Fibroblast of skin of right quadriceps (primary cell): ENCODE results near the gene LDLRAD4.
A peak's percentile ranks its signal among the peaks of the same experiment; 100 is the strongest.

Experiments used
- DNase-seq: peaks from one replicate; pipeline ENCODE4 v3.0.0-alpha.2; 2013

The LDLRAD4 gene

GRCh38 chr18:13545514-13545913, 327.0 kb downstream of the LDLRAD4 start:
- DNase-seq: no peak

GRCh38 chr18:13545955-13546354, 327.4 kb downstream of the LDLRAD4 start:
- no peak for DNase-seq

- no peak for DNase-seq
Measured at GRCh38 chr18:13546638-13547037, 328.1 kb downstream of the LDLRAD4 start.

GRCh38 chr18:13547347-13547746, 328.8 kb downstream of the LDLRAD4 start:
- DNase-seq: no peak

GRCh38 chr18:13548106-13548819, 329.7 kb downstream of the LDLRAD4 start:
- no peak for DNase-seq

GRCh38 chr18:13548966-13549879, 330.7 kb downstream of the LDLRAD4 start:
- DNase-seq: no peak

GRCh38 chr18:13549880-13550232, 331.3 kb downstream of the LDLRAD4 start:
- DNase-seq: no peak

- no peak for DNase-seq
Measured at GRCh38 chr18:13550418-13551304, 332.1 kb downstream of the LDLRAD4 start.

GRCh38 chr18:13551305-13551603, 332.7 kb downstream of the LDLRAD4 start:
- no peak for DNase-seq

- no peak for DNase-seq
Measured at GRCh38 chr18:13551841-13552733, 333.5 kb downstream of the LDLRAD4 start.

- no peak for DNase-seq
Measured at GRCh38 chr18:13553449-13553848, 334.9 kb downstream of the LDLRAD4 start.

GRCh38 chr18:13555192-13555591, 336.6 kb downstream of the LDLRAD4 start:
- DNase-seq: no peak

- DNase-seq: no peak
Measured at GRCh38 chr18:13555865-13556264, 337.3 kb downstream of the LDLRAD4 start.

GRCh38 chr18:13556502-13556901, 337.9 kb downstream of the LDLRAD4 start:
- DNase-seq: no peak

GRCh38 chr18:13558124-13558523, 339.6 kb downstream of the LDLRAD4 start:
- peak; percentile 22 for DNase-seq

- DNase-seq: no peak
Measured at GRCh38 chr18:13558790-13559189, 340.2 kb downstream of the LDLRAD4 start.

- no peak for DNase-seq
Measured at GRCh38 chr18:13559754-13560153, 341.2 kb downstream of the LDLRAD4 start.

- no peak for DNase-seq
Measured at GRCh38 chr18:13560306-13560705, 341.7 kb downstream of the LDLRAD4 start.

GRCh38 chr18:13562494-13563029, 344.0 kb downstream of the LDLRAD4 start:
- no peak for DNase-seq

- DNase-seq: no peak
Measured at GRCh38 chr18:13563390-13563805, 344.8 kb downstream of the LDLRAD4 start.

GRCh38 chr18:13564579-13564978, 346.0 kb downstream of the LDLRAD4 start:
- no peak for DNase-seq

- no peak for DNase-seq
Measured at GRCh38 chr18:13565228-13565627, 346.7 kb downstream of the LDLRAD4 start.
